HT-29 (cell line): ENCODE measurements around the gene PROM1. TPM values are rescaled to one million over a fixed set of nuclear protein-coding genes. Genes with fewer than 3 reads are reported as not detected.

ENCODE experiments used
- DNase-seq: peaks from one replicate; pipeline ENCODE4 v3.0.0-alpha.2; 2015; ENCODE audit warnings: low spot score
- total RNA-seq: library from RNA; depleted of rRNA; stranded (reverse); fragments of >200 nt; shearing (Covaris generic); gene quantifications from 2 replicates; pipeline ENCODE4 v1.2.3, GENCODE V29; 2014

Gene PROM1
- total RNA-seq, 1 experiment from 2014 or later, result 54.3 TPM

GRCh38 chr4:15988222-15988621, 95.6 kb downstream of the PROM1 start:
- no peak for DNase-seq

- no peak for DNase-seq
Observed at GRCh38 chr4:15986907-15987306, 96.9 kb downstream of the PROM1 start.

- no peak for DNase-seq
Observed at GRCh38 chr4:15983610-15984009, 100.2 kb downstream of the PROM1 start.

DNA sequence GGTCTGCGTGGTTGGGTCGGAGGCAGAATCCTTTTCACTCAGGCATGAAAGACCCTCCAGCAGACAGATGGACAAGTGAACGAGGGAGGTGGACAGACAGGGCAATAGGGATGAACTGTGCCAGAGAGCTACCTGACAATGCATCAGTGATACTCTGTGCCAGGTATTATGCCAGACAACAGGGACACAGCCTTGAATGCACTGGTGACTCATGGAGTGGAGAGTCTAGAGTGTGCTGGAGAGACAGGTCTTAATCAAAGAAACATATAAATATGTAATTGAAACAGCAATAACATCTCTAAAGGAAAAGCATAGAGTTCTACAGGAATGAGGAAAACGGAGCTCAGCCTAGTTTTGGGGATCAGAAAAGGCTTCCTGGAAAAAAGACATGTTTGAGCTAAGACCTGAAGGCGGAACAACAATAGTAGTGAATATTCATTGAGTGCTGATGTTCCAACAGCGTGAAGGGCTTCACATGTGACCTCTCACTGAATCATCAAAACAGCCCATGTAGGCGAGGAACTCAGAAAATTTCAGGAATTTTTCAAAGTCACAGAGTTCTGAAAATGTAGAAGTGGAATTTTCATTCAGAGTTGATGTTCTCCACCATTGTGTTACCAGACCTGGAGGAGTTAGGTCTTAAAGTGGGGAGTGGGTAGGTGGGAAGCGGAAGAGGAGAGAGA, 100.8 kb downstream of the PROM1 start:
- no peak for DNase-seq

- no peak for DNase-seq
Observed at GRCh38 chr4:15976456-15977447, 107.1 kb downstream of the PROM1 start.

- DNase-seq, result no peak
Observed at GRCh38 chr4:15971068-15971801, 112.6 kb downstream of the PROM1 start.

DNA sequence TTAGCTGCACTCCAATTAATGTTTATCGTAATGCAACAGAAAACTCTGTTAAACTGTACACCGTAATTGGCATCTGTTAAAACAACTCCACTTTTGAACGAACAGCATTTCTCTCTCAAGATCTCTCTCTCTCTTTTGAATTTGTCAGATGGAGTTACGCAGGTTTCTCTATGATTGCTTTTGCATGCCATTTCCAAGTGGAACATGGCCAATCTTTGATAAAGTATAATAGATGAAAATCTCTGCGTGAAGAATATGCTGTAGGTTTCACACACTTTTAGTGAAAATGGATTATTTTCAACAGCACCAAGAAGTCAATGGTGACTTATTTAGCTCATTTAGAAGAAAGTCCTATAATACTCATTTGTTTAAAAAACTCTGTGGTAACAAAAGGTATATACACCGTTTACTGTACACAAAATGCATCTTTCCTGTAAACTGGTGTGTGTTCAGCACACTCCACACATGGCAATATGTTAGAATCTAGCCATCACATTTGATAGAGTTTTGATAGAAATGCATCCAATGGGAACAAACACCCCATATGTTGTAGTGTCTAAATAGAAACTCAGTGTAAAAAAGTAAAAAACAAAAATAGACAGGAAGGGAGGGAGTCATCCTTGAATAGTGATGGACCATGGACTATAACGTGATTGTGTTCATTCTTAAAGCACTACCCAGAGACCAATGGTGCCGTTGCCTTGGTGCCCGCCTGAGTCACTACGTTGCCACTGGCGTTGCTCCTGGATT, 115.1 kb downstream of the PROM1 start:
- no peak for DNase-seq

DNA sequence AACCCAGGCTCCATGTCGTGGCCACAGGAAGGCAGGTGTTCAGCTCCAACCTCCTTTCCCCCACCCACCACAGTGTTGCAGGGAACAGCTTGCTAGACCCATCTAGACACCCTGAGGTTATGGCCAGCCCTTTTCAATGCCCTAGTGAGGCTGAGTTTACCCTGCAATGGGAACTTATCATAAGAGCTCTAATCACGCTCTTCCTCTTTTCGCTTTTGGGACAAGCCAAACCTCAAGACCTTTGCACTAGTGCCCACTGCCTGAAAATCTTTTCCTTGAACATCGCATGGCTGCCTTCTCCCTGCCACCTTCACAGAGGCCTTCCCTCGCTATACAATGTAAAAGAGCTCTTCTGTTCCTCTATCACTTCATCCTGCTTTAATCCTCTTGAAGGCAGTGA, 118.5 kb downstream of the PROM1 start:
- DNase-seq, result no peak

DNA sequence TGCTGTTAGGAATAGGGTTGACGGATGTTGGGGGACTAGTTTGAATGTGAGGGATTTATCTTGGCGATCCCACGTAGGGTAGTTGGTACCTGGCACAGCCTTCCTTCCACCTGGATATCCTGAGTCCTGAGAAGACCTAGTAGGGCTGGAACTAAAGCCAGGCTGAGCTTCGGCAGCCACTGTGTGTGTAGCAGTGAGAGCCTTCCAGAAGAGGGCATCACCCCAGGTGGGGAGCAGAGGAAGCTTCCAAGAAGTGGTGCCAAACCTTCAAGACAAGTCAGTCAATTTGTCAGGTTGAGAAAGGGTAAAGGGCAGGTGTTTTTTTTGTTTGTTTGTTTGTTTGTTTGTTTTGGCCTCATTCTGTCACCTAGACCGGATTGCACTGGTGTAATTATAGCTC, 119.7 kb downstream of the PROM1 start:
- peak; percentile 65 for DNase-seq

DNA sequence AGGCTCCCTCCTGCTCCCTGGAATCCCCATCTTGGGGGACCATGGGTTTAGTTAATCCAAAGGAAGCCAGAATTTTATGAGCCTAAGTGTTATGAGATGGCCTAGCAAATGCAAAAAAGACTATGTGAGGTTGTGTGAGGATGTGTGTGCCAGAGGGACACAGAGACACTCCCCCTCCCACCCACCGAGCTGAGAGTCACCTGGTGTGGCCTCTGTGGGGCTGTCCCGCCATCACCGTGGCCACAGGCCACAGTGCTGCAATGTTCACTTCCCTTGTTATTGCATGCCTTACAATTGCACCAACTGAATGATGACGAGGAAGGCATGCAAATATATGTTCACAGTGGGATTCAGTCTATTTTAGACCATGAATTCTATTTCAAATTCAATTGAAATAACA, 120.2 kb downstream of the PROM1 start:
- DNase-seq, result no peak

- DNase-seq, result peak; percentile 60
Observed at GRCh38 chr4:15963001-15963451, 120.8 kb downstream of the PROM1 start, which contains the start of gene FGFBP2. FGFBP2 (minus strand) TSS chr4:15963175; CDS start chr4:15963129, 46 bp downstream.

GRCh38 chr4:15961781-15962510, 121.9 kb downstream of the PROM1 start:
- DNase-seq, result no peak

GRCh38 chr4:15958562-15958961, 125.3 kb downstream of the PROM1 start:
- no peak for DNase-seq

DNA sequence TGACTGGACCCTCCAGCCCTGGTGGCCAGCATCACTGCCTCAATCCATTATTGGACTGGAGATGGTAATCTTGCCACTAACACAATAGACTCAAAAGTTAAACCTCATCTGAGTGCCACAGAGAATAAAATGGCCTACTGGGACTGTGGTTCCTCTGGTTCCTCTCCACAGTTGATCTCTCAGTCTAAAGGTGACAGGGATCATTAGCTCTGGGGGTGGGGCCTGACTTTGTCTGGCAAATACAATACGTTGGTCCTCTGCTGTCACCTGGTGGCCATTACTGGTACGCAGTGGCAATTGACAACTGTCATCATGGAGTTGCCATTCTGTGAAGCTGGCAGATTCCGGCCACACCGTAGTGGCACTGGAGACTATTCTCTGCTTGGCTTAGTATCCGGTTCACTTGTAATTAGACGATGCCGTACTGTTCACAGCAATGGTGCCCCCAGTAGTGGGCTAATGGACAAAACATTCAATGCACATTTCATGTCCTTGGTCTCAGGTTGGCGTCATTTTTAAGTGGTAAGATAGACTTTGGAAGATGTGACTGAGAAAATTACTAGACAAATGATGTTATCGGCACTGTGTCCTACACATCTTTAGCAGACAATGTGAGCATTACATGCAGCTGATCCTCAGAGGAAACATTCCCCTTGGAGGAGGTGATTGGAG, 127.5 kb downstream of the PROM1 start:
- DNase-seq, result peak; percentile 97

DNA sequence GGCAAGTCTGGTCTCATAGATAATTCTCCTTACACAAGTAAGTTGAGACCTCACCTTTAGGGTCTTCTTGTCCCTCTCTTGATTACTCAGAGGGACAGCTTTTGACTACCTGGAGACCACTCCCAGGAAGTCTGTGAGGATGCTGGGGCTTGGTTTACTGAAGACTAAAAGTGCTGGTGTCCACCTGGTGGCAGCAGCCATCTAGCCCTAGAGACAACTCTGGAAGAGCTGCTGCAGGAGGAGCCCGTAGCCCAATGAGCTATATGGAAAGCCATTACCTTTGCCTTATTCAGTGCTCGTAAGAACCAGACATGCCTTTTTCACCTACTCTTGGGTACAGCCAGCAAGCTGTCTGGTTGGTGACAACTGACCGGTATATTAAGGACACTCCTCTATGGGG, 128.2 kb downstream of the PROM1 start:
- peak; percentile 29 for DNase-seq

DNA sequence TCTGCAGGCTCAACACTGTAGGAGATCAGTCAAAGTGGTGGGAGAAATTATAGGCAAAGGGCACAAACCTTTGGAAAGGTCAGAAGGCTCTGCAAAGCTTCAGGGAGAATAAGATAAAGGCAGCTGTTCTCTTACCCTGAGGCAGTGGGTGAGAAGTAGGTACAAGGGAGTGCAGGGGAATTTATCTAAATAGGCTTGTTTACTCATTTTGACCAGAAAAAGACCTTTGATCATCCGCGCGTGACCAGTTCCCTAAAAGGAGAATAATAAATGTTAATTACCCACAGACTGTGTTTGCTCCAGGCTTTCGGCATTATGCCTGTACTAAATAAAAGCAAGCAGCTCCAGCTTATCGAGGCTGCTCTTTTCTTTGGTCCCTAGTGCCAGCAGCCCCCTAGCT, 130.2 kb downstream of the PROM1 start:
- DNase-seq, result no peak

GRCh38 chr4:15951781-15952180, 132.0 kb downstream of the PROM1 start:
- DNase-seq, result no peak

DNA sequence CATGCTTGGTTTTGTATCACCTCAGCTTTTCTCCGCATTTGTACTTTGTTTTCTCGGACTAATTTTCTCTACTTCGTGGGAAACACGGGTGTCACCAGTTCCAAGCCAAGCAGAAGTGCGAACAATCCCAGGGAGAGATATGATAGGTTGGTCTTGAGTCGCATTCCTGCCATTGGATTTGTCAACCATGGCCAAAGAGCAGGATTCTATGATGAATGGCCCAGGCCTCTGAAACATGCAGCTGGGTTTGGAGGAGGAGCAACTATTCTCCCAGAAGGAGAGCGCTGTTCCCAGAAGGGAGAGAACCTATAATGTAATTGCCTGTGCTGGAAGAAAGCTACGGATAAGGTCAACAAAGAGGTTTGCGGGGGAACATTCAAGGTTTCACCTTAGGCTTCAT, 135.0 kb downstream of the PROM1 start:
- no peak for DNase-seq

DNA sequence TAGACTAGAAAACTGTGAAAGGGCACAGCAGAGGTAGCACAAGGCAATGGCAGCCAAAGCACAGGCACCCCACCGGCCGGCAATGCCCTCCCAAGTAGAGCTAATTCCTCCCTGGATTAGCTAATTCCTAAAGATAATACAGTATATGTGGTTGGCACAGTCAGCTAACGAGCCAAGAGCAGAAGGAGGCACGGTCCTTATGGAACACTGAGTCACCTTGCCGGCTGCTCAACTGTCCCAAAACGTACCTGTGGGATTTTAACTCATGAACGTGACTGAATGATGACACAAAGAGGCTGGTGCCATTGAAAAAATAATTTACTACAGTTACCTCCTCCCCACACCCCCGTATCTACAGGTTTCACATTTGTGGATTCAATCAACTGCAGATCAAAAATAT, 136.1 kb downstream of the PROM1 start:
- no peak for DNase-seq

DNA sequence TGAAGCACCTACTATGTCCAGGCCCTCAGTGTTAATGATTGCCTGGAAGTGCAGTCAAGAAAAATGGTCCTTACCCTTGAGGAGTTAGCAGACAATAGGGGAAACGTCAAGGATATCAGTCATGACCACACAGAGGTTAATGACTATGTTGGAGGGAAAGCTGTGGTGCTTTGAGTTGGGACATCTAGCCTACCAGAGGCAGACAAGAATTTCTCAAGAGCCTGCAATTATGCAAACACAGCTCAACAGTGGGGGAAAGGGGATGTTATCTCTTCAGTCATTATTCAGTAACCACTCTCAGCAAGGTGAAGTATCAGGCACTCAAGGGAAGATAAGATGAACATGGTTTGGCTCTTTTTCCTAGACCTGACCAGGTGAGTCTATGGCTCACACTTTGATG, 138.3 kb downstream of the PROM1 start:
- DNase-seq, result no peak
